Activated CD4-positive, alpha-beta T cell treated with anti-CD3 and anti-CD28 coated beads, Interleukin-2, amount 10 ng/mL, durations not matched to agents 24 days and 14 days (primary cell): ENCODE results near the gene PHETA1. TPM values are rescaled to one million over a fixed set of nuclear protein-coding genes. Genes with fewer than 3 reads are reported as not detected.

ENCODE experiments used
- DNase-seq: peaks from one replicate; pipeline ENCODE4 v3.0.0; 2022
- H3K27ac Mint-ChIP-seq: one replicate; pipeline ENCODE4 v1.8.0; 2022; ENCODE audit warnings: mild to moderate bottlenecking, mixed read lengths
- H3K27me3 Mint-ChIP-seq: one replicate; pipeline ENCODE4 v1.8.0; 2022; ENCODE audit warnings: mixed read lengths
- H3K36me3 Mint-ChIP-seq: one replicate; pipeline ENCODE4 v1.8.0; 2022; ENCODE audit warnings: low read depth, mild to moderate bottlenecking, mixed read lengths
- H3K4me1 Mint-ChIP-seq: one replicate; pipeline ENCODE4 v1.8.0; 2021; ENCODE audit warnings: mixed read lengths
- H3K4me3 Mint-ChIP-seq: one replicate; pipeline ENCODE4 v1.8.0; 2022; ENCODE audit warnings: mild to moderate bottlenecking, moderate library complexity, mixed read lengths
- H3K9me3 Mint-ChIP-seq: one replicate; pipeline ENCODE4 v1.8.0; 2021; ENCODE audit warnings: mixed read lengths
- intact Hi-C: fragments of 100-400 bp; cut with micrococcal nuclease; formaldehyde crosslinking; loops from one replicate; pipeline ENCODE4 v1.15.1; 2023
- total RNA-seq: library from RNA; stranded (reverse); gene quantifications from 2 replicates; pipeline ENCODE4 v1.2.3, GENCODE V29; 2022

The PHETA1 gene
- total RNA-seq, 1 donor from 2014 or later = 3.0 TPM

GRCh38 chr12:111355201-111355925 is 13.5 kb downstream of the PHETA1 start:
- H3K27me3 Mint-ChIP-seq = peaks cover 8% of the 10 kb centered on the region
- no peaks in the 10 kb centered on the region for H3K9me3 Mint-ChIP-seq
- peaks cover 13% of the 10 kb centered on the region for H3K4me1 Mint-ChIP-seq
- intact Hi-C loops = no loop called here
- DNase-seq = no peak
- no peak overlapping the region for H3K27ac Mint-ChIP-seq
- no peak overlapping the region for H3K4me3 Mint-ChIP-seq
- peaks cover 2% of the 10 kb centered on the region for H3K36me3 Mint-ChIP-seq

- Mint-ChIP-seq H3K4me3 (no peak overlapping the region), H3K9me3 (peaks cover 3% of the 10 kb centered on the region), H3K36me3 (peaks cover under 1% of the 10 kb centered on the region), H3K4me1 (peaks cover 4% of the 10 kb centered on the region), H3K27me3 (peaks cover 4% of the 10 kb centered on the region), H3K27ac (no peak overlapping the region)
- intact Hi-C loops = no loop called here
- no peak for DNase-seq
Observed at GRCh38 chr12:111354511-111354910, 14.4 kb downstream of the PHETA1 start.

- intact Hi-C loops = no loop called here
- H3K9me3 Mint-ChIP-seq = peaks cover 7% of the 10 kb centered on the region
Observed at GRCh38 chr12:111353603-111354295, 15.1 kb downstream of the PHETA1 start.

GRCh38 chr12:111353026-111353425 is 15.9 kb downstream of the PHETA1 start:
- H3K27me3 Mint-ChIP-seq = no peaks in the 10 kb centered on the region
- DNase-seq = no peak
- H3K9me3 Mint-ChIP-seq = peaks cover 7% of the 10 kb centered on the region
- H3K27ac Mint-ChIP-seq = no peak overlapping the region
- H3K4me3 Mint-ChIP-seq = no peak overlapping the region
- H3K36me3 Mint-ChIP-seq = no peaks in the 10 kb centered on the region
- intact Hi-C loops = no loop called here
- no peaks in the 10 kb centered on the region for H3K4me1 Mint-ChIP-seq

More at GRCh38 chr12:111353603-111354295, 15.1 kb downstream of the PHETA1 start:
- Mint-ChIP-seq H3K27ac (no peak overlapping the region), H3K27me3 (peaks cover 3% of the 10 kb centered on the region), H3K4me1 (peaks cover 1% of the 10 kb centered on the region), H3K36me3 (no peaks in the 10 kb centered on the region), H3K4me3 (no peak overlapping the region)
- DNase-seq = no peak

GRCh38 chr12:111352296-111352993 is 16.4 kb downstream of the PHETA1 start:
- Mint-ChIP-seq H3K4me3 (no peak overlapping the region), H3K36me3 (no peaks in the 10 kb centered on the region), H3K27me3 (no peaks in the 10 kb centered on the region), H3K4me1 (no peaks in the 10 kb centered on the region), H3K27ac (no peak overlapping the region), H3K9me3 (peaks cover 7% of the 10 kb centered on the region)
- intact Hi-C loops = no loop called here
- no peak for DNase-seq

- intact Hi-C loops = no loop called here
- Mint-ChIP-seq H3K9me3 (peaks cover 10% of the 10 kb centered on the region), H3K4me3 (no peak overlapping the region), H3K27ac (no peak overlapping the region), H3K27me3 (no peaks in the 10 kb centered on the region), H3K36me3 (no peaks in the 10 kb centered on the region), H3K4me1 (no peaks in the 10 kb centered on the region)
- no peak for DNase-seq
Observed at GRCh38 chr12:111351026-111351425, 17.9 kb downstream of the PHETA1 start.

- Mint-ChIP-seq H3K9me3 (peaks cover 10% of the 10 kb centered on the region), H3K4me3 (no peak overlapping the region), H3K27ac (no peak overlapping the region), H3K36me3 (no peaks in the 10 kb centered on the region), H3K4me1 (no peaks in the 10 kb centered on the region), H3K27me3 (no peaks in the 10 kb centered on the region)
- DNase-seq = no peak
- intact Hi-C loops = no loop called here
Observed at GRCh38 chr12:111349748-111350520, 19.0 kb downstream of the PHETA1 start.

GRCh38 chr12:111349101-111349747 is 19.7 kb downstream of the PHETA1 start:
- peaks cover 10% of the 10 kb centered on the region for H3K9me3 Mint-ChIP-seq

GRCh38 chr12:111347891-111348644 is 20.8 kb downstream of the PHETA1 start:
- no peak for DNase-seq
- Mint-ChIP-seq H3K4me3 (no peak overlapping the region), H3K9me3 (peaks cover 10% of the 10 kb centered on the region), H3K4me1 (no peaks in the 10 kb centered on the region), H3K36me3 (no peaks in the 10 kb centered on the region), H3K27ac (no peak overlapping the region), H3K27me3 (no peaks in the 10 kb centered on the region)
- intact Hi-C loops = no loop called here

More at GRCh38 chr12:111349101-111349747, 19.7 kb downstream of the PHETA1 start:
- Mint-ChIP-seq H3K4me3 (no peak overlapping the region), H3K4me1 (no peaks in the 10 kb centered on the region), H3K27me3 (no peaks in the 10 kb centered on the region), H3K36me3 (no peaks in the 10 kb centered on the region), H3K27ac (no peak overlapping the region)
- intact Hi-C loops = no loop called here
- DNase-seq = no peak

GRCh38 chr12:111344254-111344875 is 24.5 kb downstream of the PHETA1 start:
- H3K36me3 Mint-ChIP-seq = no peaks in the 10 kb centered on the region
- intact Hi-C loops = no loop called here
- H3K9me3 Mint-ChIP-seq = peaks cover 5% of the 10 kb centered on the region
- H3K27ac Mint-ChIP-seq = no peak overlapping the region
- no peak for DNase-seq
- H3K27me3 Mint-ChIP-seq = no peaks in the 10 kb centered on the region
- no peak overlapping the region for H3K4me3 Mint-ChIP-seq
- H3K4me1 Mint-ChIP-seq = no peaks in the 10 kb centered on the region

- Mint-ChIP-seq H3K4me3 (no peak overlapping the region), H3K4me1 (no peaks in the 10 kb centered on the region), H3K27me3 (no peaks in the 10 kb centered on the region), H3K36me3 (no peaks in the 10 kb centered on the region), H3K27ac (no peak overlapping the region), H3K9me3 (peaks cover 3% of the 10 kb centered on the region)
- DNase-seq = no peak
- intact Hi-C loops = no loop called here
Observed at GRCh38 chr12:111343181-111343580, 25.7 kb downstream of the PHETA1 start.

GRCh38 chr12:111342376-111342775 is 26.5 kb downstream of the PHETA1 start:
- H3K36me3 Mint-ChIP-seq = no peaks in the 10 kb centered on the region
- H3K27me3 Mint-ChIP-seq = no peaks in the 10 kb centered on the region
- H3K4me3 Mint-ChIP-seq = no peak overlapping the region
- no peaks in the 10 kb centered on the region for H3K4me1 Mint-ChIP-seq
- no peak overlapping the region for H3K27ac Mint-ChIP-seq
- intact Hi-C loops = no loop called here
- H3K9me3 Mint-ChIP-seq = peaks cover 3% of the 10 kb centered on the region
- no peak for DNase-seq
